GM12865 (cell line): ENCODE measurements around the gene FBXW2.

Experiments
- DNase-seq: peaks from one replicate; pipeline ENCODE4 v3.0.0; 2010; ENCODE audit warnings: low read depth
- H3K4me3 ChIP-seq: 2 replicates; pipeline ENCODE4 v1.5.1; 2011; ENCODE audit warnings: mild to moderate bottlenecking, low read depth, low read length, control low read depth
- TF ChIP-seq, protein P1 (sequence below): IDR thresholded peaks from 2 replicates; pipeline ENCODE4 v1.5.1; 2011; ENCODE audit warnings: low read length, control low read depth, low read depth, inconsistent platforms; ENCODE audit not compliant: insufficient read depth; ENCODE audit errors: missing control alignments

Gene FBXW2

GRCh38 chr9:120714088-120714845 is 78.9 kb downstream of the FBXW2 start, which contains the start of gene MEGF9:
Gene MEGF9 (minus strand): TSS chr9:120714470. CDS start chr9:120714358, 112 bp downstream.
- DNase-seq: peak; percentile 98
- TF ChIP-seq, protein P1, sequence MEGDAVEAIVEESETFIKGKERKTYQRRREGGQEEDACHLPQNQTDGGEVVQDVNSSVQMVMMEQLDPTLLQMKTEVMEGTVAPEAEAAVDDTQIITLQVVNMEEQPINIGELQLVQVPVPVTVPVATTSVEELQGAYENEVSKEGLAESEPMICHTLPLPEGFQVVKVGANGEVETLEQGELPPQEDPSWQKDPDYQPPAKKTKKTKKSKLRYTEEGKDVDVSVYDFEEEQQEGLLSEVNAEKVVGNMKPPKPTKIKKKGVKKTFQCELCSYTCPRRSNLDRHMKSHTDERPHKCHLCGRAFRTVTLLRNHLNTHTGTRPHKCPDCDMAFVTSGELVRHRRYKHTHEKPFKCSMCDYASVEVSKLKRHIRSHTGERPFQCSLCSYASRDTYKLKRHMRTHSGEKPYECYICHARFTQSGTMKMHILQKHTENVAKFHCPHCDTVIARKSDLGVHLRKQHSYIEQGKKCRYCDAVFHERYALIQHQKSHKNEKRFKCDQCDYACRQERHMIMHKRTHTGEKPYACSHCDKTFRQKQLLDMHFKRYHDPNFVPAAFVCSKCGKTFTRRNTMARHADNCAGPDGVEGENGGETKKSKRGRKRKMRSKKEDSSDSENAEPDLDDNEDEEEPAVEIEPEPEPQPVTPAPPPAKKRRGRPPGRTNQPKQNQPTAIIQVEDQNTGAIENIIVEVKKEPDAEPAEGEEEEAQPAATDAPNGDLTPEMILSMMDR: no peak
- H3K4me3 ChIP-seq: peak within 1 kb of the TSS; percentile 66

- TF ChIP-seq, protein P1: no peak
- no peak for DNase-seq
- peak overlapping the region; percentile 66 for H3K4me3 ChIP-seq
Observed at GRCh38 chr9:120713257-120714087, 79.7 kb downstream of the FBXW2 start.

DNA sequence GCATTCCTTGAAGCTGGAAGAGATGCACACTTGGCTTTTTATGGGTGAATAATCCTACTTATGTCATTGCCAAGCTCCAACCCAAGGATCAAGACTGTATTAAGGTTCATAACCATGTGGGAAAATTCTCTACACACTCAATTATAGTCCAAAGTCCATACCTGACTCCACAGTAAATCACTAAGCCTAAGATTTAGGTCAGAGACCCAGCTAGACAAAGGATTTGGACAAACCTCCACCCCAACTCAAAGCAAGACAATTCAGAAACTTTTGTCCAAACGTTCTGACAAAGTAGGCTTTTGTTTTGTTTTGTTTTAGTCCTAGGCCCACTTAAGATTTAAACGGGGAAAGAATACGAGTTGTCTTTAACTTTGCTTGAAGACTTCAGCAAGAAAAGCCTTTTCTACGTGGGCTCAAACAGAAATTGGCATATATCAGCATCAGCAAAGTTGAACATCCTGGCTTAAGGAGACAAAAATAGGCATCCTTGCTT is 80.6 kb downstream of the FBXW2 start:
- peak overlapping the region; percentile 66 for H3K4me3 ChIP-seq
- DNase-seq: no peak

DNA sequence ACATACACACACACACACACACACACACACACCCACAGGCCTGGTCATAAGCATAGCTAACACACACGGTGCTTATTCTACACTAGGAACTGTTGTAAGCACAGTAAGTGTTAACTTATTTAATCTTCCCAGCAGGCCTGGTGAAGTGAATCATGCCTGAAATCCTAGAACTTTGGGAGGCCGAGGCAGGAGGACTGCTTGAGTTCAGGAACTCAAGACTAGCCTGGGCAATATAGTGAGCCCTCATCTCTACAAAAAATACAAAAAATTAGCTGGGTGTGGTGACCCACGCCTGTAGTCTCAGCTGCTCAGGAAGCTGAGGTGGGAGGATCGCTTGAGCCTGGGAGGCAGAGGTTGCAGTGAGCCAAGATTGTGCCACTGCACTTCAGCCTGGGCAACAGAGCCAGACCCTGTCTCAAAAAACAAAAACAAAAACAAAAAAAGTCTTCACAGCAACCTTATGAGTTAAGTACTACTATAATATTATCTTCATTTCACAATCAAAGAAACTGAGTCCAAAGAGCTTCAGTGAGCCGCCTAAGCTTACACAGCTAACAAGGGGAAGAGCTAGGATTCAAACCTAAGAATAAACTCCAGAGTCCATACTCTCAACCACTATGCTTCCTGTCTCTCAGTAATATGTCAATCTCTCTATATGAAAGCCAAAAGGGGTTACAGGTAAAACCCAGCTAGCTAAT is 81.2 kb downstream of the FBXW2 start:
- TF ChIP-seq, protein P1: no peak
- DNase-seq: peak; percentile 34
- peak overlapping the region; percentile 66 for H3K4me3 ChIP-seq

More for the DNA sequence above, 80.6 kb downstream of the FBXW2 start:
- TF ChIP-seq, protein P1: no peak

DNA sequence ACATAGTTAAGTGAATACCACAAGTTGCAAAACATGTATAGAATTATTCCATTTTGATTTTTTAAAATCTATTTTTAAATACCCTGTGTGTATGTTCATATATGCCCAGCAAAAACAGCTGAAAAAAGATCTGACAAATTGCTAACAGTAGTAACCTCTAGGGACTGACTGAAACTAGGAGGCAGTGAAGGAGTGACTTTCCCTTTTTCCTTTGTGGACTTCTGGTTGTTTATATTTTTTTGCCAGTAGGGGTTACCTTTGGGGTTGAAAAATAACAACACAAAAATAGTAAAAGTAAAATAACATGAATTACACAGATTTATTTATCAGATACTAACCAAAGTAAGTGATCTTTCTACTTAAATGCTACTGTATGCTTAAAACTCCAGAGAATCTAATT is 81.9 kb downstream of the FBXW2 start:
- H3K4me3 ChIP-seq: peak overlapping the region; percentile 66; the same call in 1 of the 2 replicates
- DNase-seq: no peak
- TF ChIP-seq, protein P1: no peak
